Skin epidermis (tissue), 12 donors: Measurements from ENCODE around the gene GRK7.
"Not testable (repeated sequence)": the region's sequence is repeated elsewhere in the genome, so short reads cannot be mapped to it uniquely, and the experiment has no call there.

Experiments
- H3K27ac ChIP-seq, 21 experiments: fragments of 200-600 bp; sonication (generic) in 11 of 21; one replicate each; pipeline ENCODE4 v1.5.0; 2020; ENCODE audit warnings: mild to moderate bottlenecking in 3 of 21, inconsistent platforms in 2 of 21, moderate library complexity in 2 of 21
- H3K4me3 ChIP-seq, 7 experiments: fragments of 200-600 bp; sonication (generic) in 2 of 7; one replicate each; pipeline ENCODE4 v1.5.0; 2020; ENCODE audit warnings: inconsistent platforms in 2 of 7, mild to moderate bottlenecking in 2 of 7, moderate library complexity in 1 of 7

The GRK7 gene

DNA sequence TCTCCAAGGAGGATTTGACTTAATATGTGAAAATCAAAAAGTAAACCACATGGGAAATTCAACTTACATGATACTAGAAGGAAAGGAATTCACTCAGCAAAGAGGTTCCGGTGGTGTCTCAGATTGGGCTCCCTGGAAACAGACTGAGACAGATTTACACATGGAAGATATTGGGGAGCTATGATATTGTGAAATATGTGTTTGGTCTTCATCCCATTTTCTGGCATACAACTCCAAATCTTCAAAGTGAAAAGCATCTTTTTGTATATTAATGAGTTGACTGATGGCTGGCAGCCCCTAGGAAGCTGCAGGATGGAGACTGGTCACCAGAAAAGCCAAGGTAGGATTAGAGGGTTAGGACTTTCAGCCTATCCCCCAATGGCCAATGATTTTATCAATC, 29.3 kb downstream of the GRK7 start:
- H3K27ac ChIP-seq, result no peak overlapping the region
- no peak overlapping the region for H3K4me3 ChIP-seq

DNA sequence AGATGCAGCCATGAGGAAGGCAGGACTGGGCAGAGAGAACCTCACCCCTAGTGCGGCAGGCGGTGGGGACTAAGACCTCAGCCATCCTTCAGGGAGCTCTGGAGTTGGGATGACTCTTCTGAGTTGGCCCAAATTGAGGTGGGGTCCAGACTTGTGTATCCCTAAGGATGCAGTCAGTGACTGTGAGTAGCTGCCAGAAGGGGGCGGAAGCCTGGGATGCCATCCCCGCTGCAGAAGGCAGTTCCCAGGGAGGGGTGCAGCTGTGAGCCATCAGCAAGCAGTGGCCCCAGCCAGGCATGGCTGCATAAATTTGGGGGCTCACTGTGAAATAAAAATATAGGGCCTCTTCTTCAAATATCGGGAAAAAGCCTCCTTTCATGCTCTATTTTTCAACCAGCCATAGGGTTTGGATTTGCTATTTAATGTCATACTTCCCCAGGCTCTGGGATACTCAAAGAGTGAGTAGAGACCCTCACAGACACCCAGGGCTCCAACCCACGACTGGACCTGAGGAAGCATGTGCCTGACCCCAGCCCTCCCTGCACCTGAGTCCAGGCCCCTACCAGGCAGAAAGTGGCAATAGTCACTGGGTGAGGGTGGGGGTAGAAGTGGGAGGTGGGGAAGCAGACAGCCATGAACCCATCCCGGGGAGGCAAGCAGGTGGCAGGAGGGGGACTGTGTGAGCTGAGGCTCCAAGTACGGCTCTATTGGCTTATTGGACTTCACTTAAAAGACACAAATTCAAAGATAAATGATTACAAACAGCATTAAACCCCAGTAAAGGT, 30.5 kb downstream of the GRK7 start:
- Histone ChIP-seq H3K4me3 (no peak overlapping the region), H3K27ac (peak overlapping the region in 1 of 21 experiments; percentile 29)

DNA sequence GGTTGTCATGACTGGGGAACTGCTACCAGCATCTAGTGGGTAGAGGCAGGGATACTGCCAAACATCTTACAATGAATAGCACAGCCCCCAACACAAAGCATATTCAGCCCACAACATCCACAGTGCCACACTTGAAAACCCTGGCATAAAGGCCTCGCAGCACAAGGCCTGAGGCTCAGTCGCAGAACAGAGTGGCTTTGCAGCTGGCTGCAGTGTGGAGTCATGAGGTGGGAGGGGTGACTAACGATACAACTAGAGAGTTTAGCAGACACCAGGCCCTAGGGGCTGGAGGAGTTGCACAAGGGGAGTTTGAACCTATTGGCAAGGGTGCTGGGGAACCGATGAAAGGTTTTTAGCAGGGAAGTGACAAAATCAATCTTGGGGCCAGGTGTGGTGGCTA, 32.1 kb downstream of the GRK7 start:
- Histone ChIP-seq H3K4me3 (no peak overlapping the region), H3K27ac (peak overlapping the region in 14 of 21 experiments; percentile 7 to 98 (median 84))

DNA sequence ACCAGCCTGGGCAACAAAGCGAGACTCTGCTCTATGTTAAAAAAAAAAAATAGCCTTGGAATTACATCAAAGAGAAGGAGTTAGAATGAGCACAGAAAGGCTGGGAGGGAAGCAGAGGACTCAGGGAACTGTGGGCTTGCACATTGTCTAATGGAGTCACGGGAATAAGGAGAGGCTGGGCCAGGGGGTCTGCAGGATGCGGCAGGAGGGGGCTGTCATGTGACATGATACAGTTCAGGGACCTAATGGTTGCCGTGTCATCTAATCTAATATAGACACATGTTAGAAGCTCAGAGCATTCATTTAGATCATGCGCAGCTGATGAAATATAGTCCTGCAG, 32.5 kb downstream of the GRK7 start:
- no peak overlapping the region for H3K4me3 ChIP-seq
- H3K27ac ChIP-seq, result peak overlapping the region in 18 of 21 experiments; percentile 7 to 98 (median 88)

DNA sequence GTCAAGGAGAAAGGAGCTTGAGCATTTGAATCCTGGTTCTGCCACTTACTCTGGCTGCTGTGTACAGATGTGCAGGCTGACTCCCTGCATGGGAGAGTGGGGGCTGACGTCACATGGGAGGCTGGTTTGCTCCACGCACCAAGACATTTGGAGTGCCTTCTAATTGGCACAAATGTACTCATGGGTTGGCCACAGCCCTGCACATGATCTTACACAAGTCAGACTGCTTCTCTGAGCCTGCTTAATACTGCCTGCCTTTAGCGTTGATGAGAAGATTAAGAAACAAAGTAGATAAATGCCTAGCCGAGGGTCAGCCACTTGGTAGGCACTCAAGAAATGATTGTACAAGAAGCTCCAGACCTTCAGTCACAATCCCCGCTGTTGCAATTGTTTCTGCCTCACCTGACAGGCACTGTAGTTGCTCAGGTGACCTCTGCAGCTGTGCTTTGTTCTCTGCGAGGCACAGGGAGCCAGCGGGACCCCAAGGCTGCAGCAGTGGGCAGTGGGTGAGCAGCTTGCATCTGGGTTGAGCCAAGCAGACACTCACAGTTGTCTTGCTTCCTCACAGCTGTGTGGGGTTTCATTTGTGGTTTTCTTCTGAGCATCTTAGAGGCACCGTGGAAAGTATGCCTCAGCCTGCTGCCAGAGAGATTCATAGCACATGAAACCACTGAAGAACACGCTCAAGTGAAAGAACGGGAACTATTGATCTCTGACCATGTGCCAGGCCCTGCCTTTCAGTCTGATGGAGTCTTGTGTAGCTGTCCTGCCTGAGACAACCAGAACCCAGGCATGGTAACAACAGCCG, 33.1 kb downstream of the GRK7 start:
- H3K27ac ChIP-seq, result peak overlapping the region; percentile 45 to 98 (median 89)
- no peak overlapping the region for H3K4me3 ChIP-seq

DNA sequence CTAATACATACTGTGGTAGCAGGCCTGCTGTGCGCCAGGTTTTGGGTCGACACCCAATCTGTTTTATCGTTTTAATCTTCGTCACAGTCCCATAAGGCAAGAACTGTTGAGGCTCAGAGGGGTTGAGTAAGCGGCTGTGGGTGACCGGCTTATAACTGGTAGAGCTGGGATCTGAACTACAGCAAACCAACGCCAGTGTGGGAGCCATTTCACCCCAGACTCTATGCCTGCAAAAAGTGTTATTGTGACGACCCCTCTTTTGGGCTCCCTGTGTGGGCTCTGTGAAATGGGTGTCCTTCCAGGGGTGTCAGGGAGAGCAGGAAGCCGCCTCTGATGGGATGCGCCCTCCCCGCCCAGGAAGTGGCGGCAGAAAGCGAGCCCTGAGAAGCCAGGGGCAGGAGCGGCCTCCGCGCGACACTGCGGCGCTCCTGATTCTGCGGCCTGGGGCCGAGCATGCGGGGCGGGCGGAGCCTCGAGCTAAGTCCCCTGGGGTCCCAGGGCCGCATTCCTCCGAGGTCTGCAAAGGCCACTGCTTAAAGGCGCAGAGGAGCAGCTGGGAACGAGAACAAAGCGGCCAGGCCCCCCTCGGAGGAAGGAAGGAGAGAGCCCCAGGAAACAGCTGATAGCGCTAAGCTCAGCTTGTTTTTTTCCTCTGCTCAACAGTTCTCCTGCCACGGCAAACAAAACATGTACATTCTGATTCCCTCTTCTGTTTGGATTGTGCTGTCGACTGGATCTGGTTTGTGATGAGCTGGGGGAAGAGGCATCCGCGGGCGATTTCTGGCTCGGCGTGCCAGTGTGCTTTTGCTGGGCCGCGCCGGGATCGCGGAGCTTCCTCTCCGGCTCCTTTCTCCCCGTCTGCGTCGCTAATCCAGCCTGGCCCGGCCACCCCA, 33.9 kb downstream of the GRK7 start:
- H3K4me3 ChIP-seq, result peak overlapping the region; percentile 15 to 36 (median 21)
- H3K27ac ChIP-seq, result peak overlapping the region; percentile 56 to 98 (median 89)

DNA sequence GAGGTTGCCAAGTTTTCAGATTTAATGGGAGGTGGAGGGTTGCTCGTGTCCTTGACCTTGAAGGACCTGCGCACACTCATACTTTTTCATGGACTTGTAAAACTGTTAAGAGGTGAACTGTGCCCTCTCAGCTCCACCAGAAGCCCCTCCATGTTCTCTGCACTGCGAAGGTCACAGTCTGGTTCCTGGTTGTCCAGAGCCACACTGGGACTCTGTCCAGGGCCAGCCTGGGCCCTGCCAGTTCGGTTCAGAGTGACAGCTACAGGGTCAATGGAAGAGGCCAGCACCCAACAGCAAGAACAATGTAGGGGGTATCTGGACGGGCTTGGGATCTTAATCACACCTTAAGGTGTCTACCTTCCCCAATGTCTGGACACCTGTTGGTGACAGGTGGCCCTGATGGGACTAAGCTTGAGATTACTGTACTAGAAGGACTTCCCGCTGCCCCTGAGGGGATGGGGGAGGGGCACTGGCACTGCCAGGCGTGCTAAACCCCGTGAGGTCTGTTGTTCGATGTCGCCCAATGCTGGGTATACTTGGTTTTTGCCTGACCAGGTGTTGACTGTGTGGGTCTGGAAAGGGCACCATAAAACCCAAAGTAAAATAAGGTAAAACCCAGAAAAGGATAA, 34.7 kb downstream of the GRK7 start:
- Histone ChIP-seq H3K27ac (peak overlapping the region; percentile 56 to 98 (median 89)), H3K4me3 (peak overlapping the region; percentile 15 to 36 (median 21))

DNA sequence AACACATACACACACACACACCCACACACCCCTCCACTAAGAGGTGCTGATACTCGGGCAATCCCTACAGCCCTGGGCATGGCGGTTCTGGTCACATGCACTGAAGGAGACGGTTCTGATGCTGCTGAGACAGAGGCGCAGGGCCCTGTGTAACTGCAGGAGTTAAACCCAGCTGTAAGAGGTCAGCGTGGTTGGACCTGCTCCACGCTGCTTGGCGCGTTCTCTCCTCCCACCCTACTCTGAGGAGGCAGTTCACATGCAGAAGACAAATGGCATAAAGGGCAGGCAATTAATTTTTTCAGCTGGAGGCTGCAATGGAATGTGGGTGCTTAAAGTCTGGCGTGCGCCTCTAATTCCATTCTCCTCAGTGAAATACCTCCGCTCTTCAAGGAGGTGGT, 35.2 kb downstream of the GRK7 start:
- H3K4me3 ChIP-seq, result no peak overlapping the region
- peak overlapping the region in 12 of 21 experiments; percentile 29 to 98 (median 89) for H3K27ac ChIP-seq

DNA sequence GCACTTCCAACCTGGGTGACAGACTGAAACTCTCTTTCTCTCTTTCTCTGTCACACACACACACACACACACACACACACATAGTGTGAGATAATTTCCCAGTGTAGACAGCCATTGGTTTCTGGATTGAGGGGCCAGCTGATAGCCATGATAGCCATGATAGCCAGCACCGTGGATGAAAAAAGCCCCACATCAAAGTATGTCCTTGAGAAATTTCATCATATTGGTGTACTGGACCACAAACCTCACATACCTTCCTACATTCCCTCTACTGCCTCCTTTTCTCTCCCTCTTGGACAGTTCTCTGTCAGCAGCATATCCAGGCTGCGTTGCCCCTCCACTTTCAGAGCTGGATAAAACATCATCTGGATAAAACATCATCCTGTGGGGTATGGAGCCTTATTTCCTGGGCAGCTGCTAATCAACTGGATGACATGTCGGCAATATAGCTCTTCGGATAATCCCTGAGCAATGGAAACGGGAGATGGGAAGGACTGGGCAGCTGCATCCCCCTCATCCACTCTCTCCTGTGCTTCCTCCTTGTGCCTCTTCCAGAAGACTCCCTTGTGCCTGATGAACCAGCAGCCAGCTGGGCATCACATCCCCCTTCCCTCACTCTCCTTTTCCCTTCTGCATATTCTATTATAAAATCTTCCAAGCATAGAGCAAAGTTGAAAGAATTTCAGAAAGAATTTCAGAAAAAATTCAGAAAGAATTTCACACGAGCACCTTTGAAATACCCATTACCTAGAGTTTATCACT, 39.3 kb downstream of the GRK7 start:
- Histone ChIP-seq H3K27ac (no peak overlapping the region), H3K4me3 (no peak overlapping the region)

DNA sequence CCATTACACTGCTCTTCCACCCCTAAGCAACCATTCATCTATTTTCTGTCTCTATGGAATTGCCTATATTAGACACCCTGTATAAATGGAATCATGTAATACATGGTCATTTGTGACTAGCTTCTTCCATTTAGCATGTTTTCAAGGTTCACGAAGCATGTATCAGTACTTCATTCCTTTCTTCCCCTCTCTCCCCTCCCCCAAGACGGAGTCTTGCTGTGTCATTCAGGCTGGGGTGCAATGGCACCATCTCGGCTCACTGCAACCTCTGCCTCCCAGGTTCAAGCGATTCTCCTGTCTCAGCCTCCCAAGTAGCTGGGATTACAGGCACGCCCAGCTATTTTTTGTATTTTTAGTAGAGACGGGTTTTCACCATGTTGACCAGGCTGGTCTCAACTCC, 40.3 kb downstream of the GRK7 start:
- H3K27ac ChIP-seq, H3K4me3 ChIP-seq: not testable (repeated sequence)

DNA sequence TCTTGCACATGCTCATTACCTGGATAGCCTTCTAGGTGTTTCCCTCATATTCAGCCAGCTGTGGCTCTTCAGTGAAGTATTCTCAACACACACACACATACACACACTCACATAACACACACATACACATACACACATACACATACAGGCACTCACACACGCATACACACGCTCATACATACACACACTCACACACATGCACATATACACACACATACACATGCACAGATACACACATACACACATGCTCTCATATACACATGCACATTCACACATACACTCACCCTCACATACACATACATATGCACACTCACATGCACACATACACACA, 41.2 kb downstream of the GRK7 start:
- no peak overlapping the region for H3K27ac ChIP-seq
- no peak overlapping the region for H3K4me3 ChIP-seq

DNA sequence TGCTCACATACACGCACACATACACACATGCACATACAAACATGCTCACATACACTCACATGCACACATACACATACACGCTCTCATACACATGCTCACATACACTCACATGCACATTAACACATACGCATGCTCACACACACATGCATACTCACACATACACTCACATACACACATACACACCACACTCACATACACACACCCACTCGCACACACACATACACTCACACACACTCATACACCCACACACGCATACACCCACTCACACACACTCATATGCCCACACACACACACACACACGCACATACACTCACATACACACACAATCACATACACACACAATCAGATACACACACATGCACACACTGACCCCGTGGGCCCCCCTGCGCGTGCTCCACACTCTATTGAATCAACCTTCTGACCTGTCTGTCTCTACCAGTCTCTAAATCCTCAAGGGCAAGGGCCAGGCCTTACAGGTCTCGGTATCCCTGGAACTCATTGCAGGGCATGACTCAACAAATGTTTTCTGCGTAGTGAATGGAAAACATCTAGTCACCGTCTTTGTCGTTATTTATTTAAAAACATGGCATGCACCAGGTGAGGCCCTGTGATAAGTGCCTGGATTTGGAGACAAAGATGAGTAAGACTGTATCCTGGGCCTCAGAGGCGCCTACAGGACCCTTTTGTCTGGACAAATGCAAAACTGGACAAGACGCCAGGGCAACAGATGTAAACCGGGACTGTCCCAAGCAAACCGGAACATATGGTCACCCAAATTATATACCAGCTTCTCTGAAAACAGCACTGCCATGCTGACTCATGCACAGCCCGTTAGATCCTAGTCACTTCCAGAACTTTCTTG, 41.8 kb downstream of the GRK7 start:
- Histone ChIP-seq H3K4me3 (no peak overlapping the region), H3K27ac (no peak overlapping the region)

DNA sequence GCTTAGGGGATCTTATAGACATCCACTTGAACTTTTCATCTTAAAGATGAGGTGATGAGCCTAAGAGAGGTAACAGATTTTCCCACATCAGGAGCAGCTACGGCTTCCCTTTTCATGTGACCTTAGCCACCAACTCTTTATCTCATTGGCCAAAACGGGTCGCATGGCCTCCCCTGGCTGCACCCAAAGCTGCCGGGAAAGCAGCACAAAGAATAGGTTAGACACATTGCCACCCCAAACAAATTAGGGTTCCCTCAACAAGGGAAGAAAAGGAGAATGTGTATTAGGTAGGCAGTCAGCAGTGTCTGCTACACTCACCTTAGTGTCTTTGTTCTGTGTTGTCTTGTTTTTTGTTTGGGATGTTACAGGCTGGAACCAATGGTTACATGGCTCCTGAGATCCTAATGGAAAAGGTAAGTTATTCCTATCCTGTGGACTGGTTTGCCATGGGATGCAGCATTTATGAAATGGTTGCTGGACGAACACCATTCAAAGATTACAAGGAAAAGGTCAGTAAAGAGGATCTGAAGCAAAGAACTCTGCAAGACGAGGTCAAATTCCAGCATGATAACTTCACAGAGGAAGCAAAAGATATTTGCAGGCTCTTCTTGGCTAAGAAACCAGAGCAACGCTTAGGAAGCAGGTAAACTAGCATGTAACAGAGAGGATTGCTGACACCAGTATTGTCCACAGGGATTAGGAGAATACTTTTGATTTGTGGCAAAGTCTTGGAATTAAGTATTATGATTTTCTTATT, 44.2 kb downstream of the GRK7 start:
- H3K4me3 ChIP-seq, result no peak overlapping the region
- no peak overlapping the region for H3K27ac ChIP-seq

DNA sequence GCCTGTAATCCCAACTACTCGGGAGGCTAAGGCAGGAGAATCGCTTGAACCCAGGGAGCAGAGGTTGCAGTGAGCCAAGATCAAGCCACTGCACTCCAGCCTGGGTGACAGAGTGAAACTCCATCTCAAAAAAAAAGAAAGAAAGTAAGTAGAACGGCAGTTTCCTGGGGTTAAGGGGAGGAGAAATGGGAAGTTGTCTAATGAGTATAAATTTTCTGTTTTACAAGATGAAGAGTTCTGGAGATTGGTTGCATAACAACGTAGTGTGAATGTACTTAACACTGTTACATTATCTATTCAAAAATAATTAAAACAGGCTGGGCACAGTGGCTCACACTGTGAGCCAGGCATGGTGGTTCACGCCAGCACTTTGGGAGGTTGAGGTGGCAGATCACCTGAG, 45.4 kb downstream of the GRK7 start:
- Histone ChIP-seq H3K27ac (no peak overlapping the region), H3K4me3 (no peak overlapping the region)

DNA sequence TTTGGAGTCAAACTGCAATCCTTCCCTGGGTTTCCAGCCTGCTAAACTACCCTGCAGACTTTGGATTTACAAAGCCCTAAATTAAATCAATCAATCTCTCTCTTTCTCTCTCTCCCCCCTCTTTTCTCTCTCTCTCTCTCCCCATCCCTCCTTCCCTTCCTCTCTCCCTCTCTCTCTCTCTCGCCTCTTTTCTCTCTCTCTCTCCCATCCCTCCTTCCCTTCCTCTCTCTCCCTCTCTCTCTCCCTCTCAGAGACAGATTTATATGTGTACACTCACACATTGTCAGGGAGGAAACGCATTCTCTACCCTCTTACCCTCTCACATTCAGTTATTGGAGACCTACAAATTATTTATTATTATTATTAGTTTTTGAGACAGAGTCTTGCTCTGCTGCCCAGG, 47.0 kb downstream of the GRK7 start:
- H3K4me3 ChIP-seq, result no peak overlapping the region
- H3K27ac ChIP-seq, result no peak overlapping the region

DNA sequence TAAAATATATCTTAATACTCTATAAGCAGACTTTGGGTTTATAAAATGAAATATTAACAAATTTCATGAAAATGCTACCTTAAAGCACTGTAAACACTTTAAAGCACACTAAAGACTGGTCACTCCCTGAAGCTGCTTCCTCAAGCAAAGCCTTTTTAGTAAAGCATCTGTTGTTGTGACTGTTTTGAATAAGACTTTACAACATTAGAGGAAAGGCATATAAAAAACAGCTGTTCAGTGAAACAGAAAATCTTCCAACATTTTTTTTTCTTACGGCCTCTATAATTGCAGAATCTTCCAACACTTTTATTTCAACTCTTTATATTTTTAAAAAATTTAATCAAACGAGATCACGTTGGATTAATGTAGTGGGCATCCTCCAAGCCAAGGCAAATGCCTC, 48.1 kb downstream of the GRK7 start:
- H3K4me3 ChIP-seq, result no peak overlapping the region
- H3K27ac ChIP-seq, result peak overlapping the region in 1 of 21 experiments; percentile 70

DNA sequence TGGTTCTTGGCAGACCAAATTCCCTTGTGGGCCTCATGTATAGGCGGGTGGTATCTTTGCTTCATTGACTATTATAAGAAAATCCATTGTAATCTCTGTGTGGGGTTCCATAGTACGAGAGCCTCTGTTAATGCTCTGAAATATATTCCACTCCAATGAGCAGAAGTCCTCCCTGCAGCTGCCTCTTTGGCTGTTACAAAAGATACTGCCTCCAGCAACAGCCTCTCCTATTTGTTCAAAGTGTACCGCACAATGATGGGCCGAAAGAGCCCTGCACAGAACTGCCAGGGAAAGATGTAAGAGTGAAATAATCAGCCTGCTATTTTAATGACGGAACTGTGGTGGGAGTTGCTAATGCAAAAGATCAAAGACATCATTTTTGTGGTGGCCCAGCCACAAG, 48.9 kb downstream of the GRK7 start:
- Histone ChIP-seq H3K4me3 (no peak overlapping the region), H3K27ac (peak overlapping the region in 1 of 21 experiments; percentile 70)

DNA sequence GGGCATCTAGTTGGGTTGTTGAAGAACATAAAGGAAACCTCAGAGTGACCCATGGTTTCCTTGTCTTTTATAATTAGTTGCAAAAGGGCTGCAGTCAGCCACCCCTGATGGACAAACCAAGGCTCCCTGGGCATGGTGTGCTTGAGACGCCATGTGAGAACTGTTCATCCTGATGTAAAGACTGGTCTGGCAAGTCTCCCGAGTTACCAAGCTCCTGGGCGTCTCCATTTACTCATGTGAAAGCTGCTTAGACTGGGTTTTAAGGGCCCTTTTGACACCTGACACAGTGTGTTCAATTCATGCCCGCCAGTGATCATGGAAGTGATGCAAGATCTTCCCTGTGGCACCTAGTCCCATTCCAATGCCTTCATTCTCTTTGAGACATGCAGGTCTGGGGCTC, 49.4 kb downstream of the GRK7 start:
- H3K27ac ChIP-seq, result no peak overlapping the region
- no peak overlapping the region for H3K4me3 ChIP-seq
